Natural killer cell treated with Interleukin-12 subunit alpha and Interleukin-12 subunit beta and Interleukin-15 and Interleukin-18, amount 100 ng/mL, for 72 hours (primary cell): Measurements from ENCODE around the gene CHST11. TPM values are rescaled to one million over a fixed set of nuclear protein-coding genes. Genes with fewer than 3 reads are reported as not detected.

Experiments used
- ATAC-seq, 2 donors: fragments of 150-1000 bp; cut with Tn5 transposase in 1 of 2; sonication (Bioruptor Pico), chemical (Tn5 transposase) in 1 of 2; 2 replicates each; pipeline ENCODE4 v1.10.0; 2021
- DNase-seq: peaks from one replicate; pipeline ENCODE4 v3.0.0; 2022; ENCODE audit warnings: low spot score
- H3K27ac Mint-ChIP-seq, 2 donors: 1 replicate in 1 of 2; 2 replicates in 1 of 2; pipeline ENCODE4 v1.8.0; 2022; ENCODE audit warnings: mixed read lengths in 2 of 2, mild to moderate bottlenecking in 1 of 2, moderate library complexity in 1 of 2
- H3K27me3 Mint-ChIP-seq, 2 donors: 1 replicate in 1 of 2; 2 replicates in 1 of 2; pipeline ENCODE4 v1.8.0; 2022; ENCODE audit warnings: mixed read lengths in 2 of 2
- H3K36me3 Mint-ChIP-seq: one replicate; pipeline ENCODE4 v1.8.0; 2022; ENCODE audit warnings: mixed read lengths
- H3K4me1 Mint-ChIP-seq, 2 donors: 1 replicate in 1 of 2; 2 replicates in 1 of 2; pipeline ENCODE4 v1.8.0; 2022; ENCODE audit warnings: low read depth in 2 of 2, mixed read lengths in 2 of 2, mild to moderate bottlenecking in 1 of 2
- H3K4me3 Mint-ChIP-seq: one replicate; pipeline ENCODE4 v1.8.0; 2022; ENCODE audit warnings: mixed read lengths
- H3K9me3 Mint-ChIP-seq: 2 replicates; pipeline ENCODE4 v1.8.0; 2022; ENCODE audit warnings: mixed read lengths
- total RNA-seq, 2 donors: library from RNA; stranded (reverse); gene quantifications; one replicate each; pipeline ENCODE4 v1.2.3, GENCODE V29; 2022

The CHST11 gene
- total RNA-seq, 2 donors from 2014 or later = 195 to 374 TPM

- Mint-ChIP-seq H3K27me3 (no peaks in the 10 kb centered on the region), H3K4me3 (no peak overlapping the region), H3K27ac (peak overlapping the region; percentile 12 to 75), H3K36me3 (no peaks in the 10 kb centered on the region), H3K4me1 (peaks cover 33 to 55% of the 10 kb centered on the region in 2 donors), H3K9me3 (no peaks in the 10 kb centered on the region)
- no peak for DNase-seq
- ATAC-seq = no peak
These were observed 252.1 kb downstream of the CHST11 start for GRCh38 chr12:104708891-104709290.

- Mint-ChIP-seq H3K36me3 (no peaks in the 10 kb centered on the region), H3K27me3 (no peaks in the 10 kb centered on the region), H3K4me3 (no peak overlapping the region), H3K4me1 (peaks cover 40 to 61% of the 10 kb centered on the region in 2 donors), H3K27ac (peak overlapping the region; percentile 55 to 75), H3K9me3 (no peaks in the 10 kb centered on the region)
- no peak for ATAC-seq
- no peak for DNase-seq
These were observed 253.1 kb downstream of the CHST11 start for GRCh38 chr12:104709692-104710435.

GRCh38 chr12:104710940-104711689, 254.4 kb downstream of the CHST11 start:
- no peak for DNase-seq
- no peaks in the 10 kb centered on the region for H3K9me3 Mint-ChIP-seq
- no peak overlapping the region for H3K4me3 Mint-ChIP-seq
- peaks cover 40 to 60% of the 10 kb centered on the region in 2 donors for H3K4me1 Mint-ChIP-seq
- H3K27ac Mint-ChIP-seq = peak overlapping the region; percentile 55 to 86
- ATAC-seq = no peak
- no peaks in the 10 kb centered on the region for H3K36me3 Mint-ChIP-seq
- no peaks in the 10 kb centered on the region for H3K27me3 Mint-ChIP-seq

- H3K4me1 Mint-ChIP-seq = peaks cover 33 to 61% of the 10 kb centered on the region in 2 donors
- H3K36me3 Mint-ChIP-seq = no peaks in the 10 kb centered on the region
- H3K4me3 Mint-ChIP-seq = no peak overlapping the region
- no peak for ATAC-seq
- H3K27me3 Mint-ChIP-seq = no peaks in the 10 kb centered on the region
- DNase-seq = no peak
- peak overlapping the region in 1 of 2 donors; percentile 77 for H3K27ac Mint-ChIP-seq
- no peaks in the 10 kb centered on the region for H3K9me3 Mint-ChIP-seq
These were observed 255.7 kb downstream of the CHST11 start for GRCh38 chr12:104712477-104712876.

GRCh38 chr12:104712968-104713367, 256.2 kb downstream of the CHST11 start:
- peak overlapping the region in 1 of 2 donors; percentile 77 for H3K27ac Mint-ChIP-seq
- no peaks in the 10 kb centered on the region for H3K36me3 Mint-ChIP-seq
- ATAC-seq (no peak), DNase-seq (no peak)
- no peaks in the 10 kb centered on the region for H3K9me3 Mint-ChIP-seq
- H3K27me3 Mint-ChIP-seq = no peaks in the 10 kb centered on the region
- H3K4me1 Mint-ChIP-seq = peaks cover 28 to 58% of the 10 kb centered on the region in 2 donors
- no peak overlapping the region for H3K4me3 Mint-ChIP-seq

- ATAC-seq (no peak), DNase-seq (no peak)
- Mint-ChIP-seq H3K9me3 (no peaks in the 10 kb centered on the region), H3K27me3 (no peaks in the 10 kb centered on the region), H3K27ac (peak overlapping the region in 1 of 2 donors; percentile 77), H3K36me3 (no peaks in the 10 kb centered on the region), H3K4me3 (no peak overlapping the region), H3K4me1 (peaks cover 30 to 60% of the 10 kb centered on the region in 2 donors)
These were observed 256.7 kb downstream of the CHST11 start for GRCh38 chr12:104713444-104713843.

- DNase-seq (no peak), ATAC-seq (no peak)
- Mint-ChIP-seq H3K27me3 (no peaks in the 10 kb centered on the region), H3K4me3 (no peak overlapping the region), H3K36me3 (no peaks in the 10 kb centered on the region), H3K9me3 (no peaks in the 10 kb centered on the region), H3K4me1 (peaks cover 26 to 57% of the 10 kb centered on the region in 2 donors), H3K27ac (peak overlapping the region; percentile 8 to 77)
These were observed 257.6 kb downstream of the CHST11 start for GRCh38 chr12:104714369-104714768.

- no peaks in the 10 kb centered on the region for H3K27me3 Mint-ChIP-seq
- no peaks in the 10 kb centered on the region for H3K9me3 Mint-ChIP-seq
- H3K27ac Mint-ChIP-seq = peak overlapping the region; percentile 12 to 51
- DNase-seq (no peak), ATAC-seq (no peak)
- H3K4me1 Mint-ChIP-seq = peaks cover 33 to 60% of the 10 kb centered on the region in 2 donors
- peaks cover under 1% of the 10 kb centered on the region for H3K36me3 Mint-ChIP-seq
- no peak overlapping the region for H3K4me3 Mint-ChIP-seq
These were observed 259.4 kb downstream of the CHST11 start for GRCh38 chr12:104716172-104716571.

GRCh38 chr12:104718304-104718929, 261.7 kb downstream of the CHST11 start:
- Mint-ChIP-seq H3K9me3 (no peaks in the 10 kb centered on the region), H3K4me3 (no peak overlapping the region), H3K4me1 (peaks cover 47 to 70% of the 10 kb centered on the region in 2 donors), H3K27me3 (no peaks in the 10 kb centered on the region), H3K36me3 (peaks cover 4% of the 10 kb centered on the region), H3K27ac (peak overlapping the region in 1 of 2 donors; percentile 94)
- DNase-seq = no peak
- no peak for ATAC-seq

- ATAC-seq (peak in 1 of 2 donors; percentile 23), DNase-seq (no peak)
- Mint-ChIP-seq H3K4me1 (peaks cover 48 to 74% of the 10 kb centered on the region in 2 donors), H3K36me3 (peaks cover 4% of the 10 kb centered on the region), H3K9me3 (no peaks in the 10 kb centered on the region), H3K27ac (peak overlapping the region; percentile 92 to 94), H3K4me3 (peak overlapping the region; percentile 87), H3K27me3 (no peaks in the 10 kb centered on the region)
These were observed 263.1 kb downstream of the CHST11 start for GRCh38 chr12:104719700-104720338.

- H3K4me1 Mint-ChIP-seq = peaks cover 54 to 80% of the 10 kb centered on the region in 2 donors
- peak; percentile 70 to 71 for ATAC-seq
- peak overlapping the region; percentile 92 to 94 for H3K27ac Mint-ChIP-seq
- DNase-seq = no peak
- H3K27me3 Mint-ChIP-seq = no peaks in the 10 kb centered on the region
- H3K9me3 Mint-ChIP-seq = no peaks in the 10 kb centered on the region
- peak overlapping the region; percentile 87 for H3K4me3 Mint-ChIP-seq
- peaks cover 4% of the 10 kb centered on the region for H3K36me3 Mint-ChIP-seq
These were observed 263.7 kb downstream of the CHST11 start for GRCh38 chr12:104720339-104721038.

- Mint-ChIP-seq H3K27me3 (no peaks in the 10 kb centered on the region), H3K36me3 (peaks cover 4% of the 10 kb centered on the region), H3K4me1 (peaks cover 60 to 83% of the 10 kb centered on the region in 2 donors), H3K27ac (peak overlapping the region; percentile 92 to 94), H3K9me3 (no peaks in the 10 kb centered on the region), H3K4me3 (peak overlapping the region; percentile 87)
- DNase-seq = no peak
- peak in 1 of 2 donors; percentile 10 for ATAC-seq
These were observed 264.3 kb downstream of the CHST11 start for GRCh38 chr12:104721039-104721405.

- Mint-ChIP-seq H3K36me3 (peaks cover 4% of the 10 kb centered on the region), H3K27ac (peak overlapping the region; percentile 92 to 94), H3K4me1 (peaks cover 60 to 83% of the 10 kb centered on the region in 2 donors)
These were observed 265.2 kb downstream of the CHST11 start for GRCh38 chr12:104721936-104722335.

More at GRCh38 chr12:104721936-104722335, 265.2 kb downstream of the CHST11 start:
- ATAC-seq (no peak), DNase-seq (no peak)
- H3K4me3 Mint-ChIP-seq = peak overlapping the region; percentile 87
- H3K27me3 Mint-ChIP-seq = no peaks in the 10 kb centered on the region
- H3K9me3 Mint-ChIP-seq = no peaks in the 10 kb centered on the region
